Iris pigment epithelial cell (primary cell): Measurements from ENCODE around the gene GEMIN8.

Experiments used
- DNase-seq: peaks from one replicate; pipeline ENCODE4 v3.0.0-alpha.2; 2011; ENCODE audit warnings: low read depth

GEMIN8 gene, protein sequence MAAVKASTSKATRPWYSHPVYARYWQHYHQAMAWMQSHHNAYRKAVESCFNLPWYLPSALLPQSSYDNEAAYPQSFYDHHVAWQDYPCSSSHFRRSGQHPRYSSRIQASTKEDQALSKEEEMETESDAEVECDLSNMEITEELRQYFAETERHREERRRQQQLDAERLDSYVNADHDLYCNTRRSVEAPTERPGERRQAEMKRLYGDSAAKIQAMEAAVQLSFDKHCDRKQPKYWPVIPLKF

DNA sequence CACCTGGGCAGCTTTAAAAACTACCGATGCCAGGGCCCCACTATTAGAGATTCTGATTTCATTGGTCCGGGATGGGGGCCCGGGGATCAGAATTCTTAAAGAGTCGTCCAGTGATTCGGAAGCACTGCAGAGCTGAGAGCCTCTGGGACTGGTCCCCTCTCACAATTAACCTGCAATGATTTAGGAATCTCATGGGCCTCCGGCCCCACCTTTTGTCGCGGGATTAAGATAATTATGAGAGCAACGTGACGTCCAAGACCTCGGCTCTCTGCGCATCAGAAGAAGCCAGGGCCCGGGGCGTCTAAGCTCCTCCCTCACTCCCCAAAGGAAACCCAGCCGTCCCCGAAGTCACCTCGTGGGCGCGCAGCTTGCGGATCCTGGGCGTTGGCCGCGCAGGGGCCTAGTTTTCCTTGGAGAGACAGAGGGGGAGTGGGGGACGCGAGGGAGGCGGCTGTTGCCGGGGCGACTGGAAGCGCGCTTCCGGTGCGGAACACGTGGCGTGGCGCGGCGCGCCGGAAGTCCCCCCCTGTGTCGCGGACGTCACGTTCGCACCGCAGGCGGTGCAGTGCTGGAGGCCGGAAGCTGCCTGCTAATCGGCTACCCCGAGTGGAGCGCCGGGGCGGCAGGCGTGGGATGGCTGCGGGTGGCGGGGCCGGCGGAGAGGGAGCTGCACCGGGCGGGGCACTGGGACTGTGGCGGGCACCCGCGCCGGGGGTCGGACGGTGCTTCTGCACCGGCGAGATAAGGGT is at the start of gene GEMIN8:
Gene GEMIN8 (minus strand): TSS at position 468 of the 749 bp plus-strand sequence. CDS start 8,414 bp downstream, outside the sequence.
- DNase-seq = peak; percentile 90

DNA sequence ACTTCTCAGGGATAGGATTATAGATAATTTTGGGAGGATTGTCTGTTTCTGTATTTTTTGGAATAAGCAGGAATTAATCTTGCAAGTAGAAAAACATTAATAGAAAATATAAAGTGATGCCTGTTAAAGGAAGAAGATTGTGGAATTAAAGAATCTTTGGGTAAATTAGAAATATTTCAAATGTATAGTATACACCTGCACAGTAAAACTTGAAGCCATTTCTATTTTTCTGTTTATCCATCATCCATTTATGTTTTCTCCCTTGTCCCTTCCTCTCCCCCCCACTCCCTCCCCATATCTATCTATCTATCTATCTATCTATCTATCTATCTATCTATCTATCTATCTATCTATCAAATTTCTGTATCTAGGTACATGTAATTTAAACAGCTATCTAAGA is 46.9 kb upstream of the GEMIN8 start:
- no peak for DNase-seq

DNA sequence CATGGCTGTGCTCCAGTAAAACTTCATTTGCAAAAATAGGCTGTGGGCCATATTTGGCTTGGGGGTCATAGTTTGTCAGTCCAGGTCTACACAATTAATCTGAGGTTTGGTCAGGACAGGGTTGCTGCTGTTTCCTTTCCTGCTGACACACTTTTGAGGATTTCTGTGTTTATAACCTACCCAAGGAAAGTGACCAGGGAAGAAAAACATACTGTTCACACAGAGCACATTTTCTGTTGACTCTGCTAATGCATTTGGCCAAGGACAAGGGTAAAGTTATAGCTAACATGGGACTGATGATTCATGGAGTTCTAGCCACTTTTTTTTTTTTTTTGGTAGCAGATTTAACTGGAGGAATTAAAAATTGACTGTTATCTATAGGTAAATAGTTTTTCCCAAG is 43.9 kb upstream of the GEMIN8 start:
- peak; percentile 3 for DNase-seq

DNA sequence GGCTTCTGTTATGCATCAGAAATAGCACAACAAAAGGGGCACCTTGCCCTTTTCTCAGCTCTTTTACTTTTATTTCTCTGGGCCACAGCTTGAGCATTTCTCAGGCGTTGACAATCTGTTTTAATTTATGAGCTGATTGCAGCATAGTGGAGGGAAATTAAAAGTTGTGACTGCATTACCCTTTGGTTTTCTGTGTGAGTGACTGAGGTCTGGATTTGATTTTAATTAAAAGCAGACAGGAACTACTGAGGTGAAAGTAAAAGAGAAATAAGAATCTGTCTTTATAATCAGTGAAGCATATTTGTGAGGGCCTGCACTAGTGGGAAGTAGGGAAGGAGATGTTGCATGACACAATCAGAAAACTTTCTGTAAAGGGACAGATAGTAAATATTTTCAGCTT is 43.4 kb upstream of the GEMIN8 start:
- no peak for DNase-seq

DNA sequence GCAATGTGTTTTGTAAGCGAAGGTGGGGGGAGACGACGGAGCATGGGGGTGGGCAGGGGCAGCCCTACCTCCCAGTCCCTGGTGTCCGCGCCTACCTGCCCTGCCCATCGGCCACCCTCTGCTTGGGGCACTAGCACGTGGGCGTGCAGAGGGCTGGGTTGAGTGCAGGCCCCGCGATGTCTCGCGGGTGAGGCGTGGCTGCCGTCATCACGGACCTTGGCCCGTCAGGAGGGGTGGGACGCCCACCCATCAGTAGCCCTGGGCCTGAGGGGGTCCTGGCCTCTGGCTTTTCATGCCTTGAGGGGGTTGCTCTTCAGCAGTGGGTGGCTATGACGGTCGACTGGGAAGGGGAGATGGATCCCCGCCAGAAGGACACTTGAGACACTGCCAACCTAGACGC is 36.1 kb upstream of the GEMIN8 start:
- DNase-seq = no peak

DNA sequence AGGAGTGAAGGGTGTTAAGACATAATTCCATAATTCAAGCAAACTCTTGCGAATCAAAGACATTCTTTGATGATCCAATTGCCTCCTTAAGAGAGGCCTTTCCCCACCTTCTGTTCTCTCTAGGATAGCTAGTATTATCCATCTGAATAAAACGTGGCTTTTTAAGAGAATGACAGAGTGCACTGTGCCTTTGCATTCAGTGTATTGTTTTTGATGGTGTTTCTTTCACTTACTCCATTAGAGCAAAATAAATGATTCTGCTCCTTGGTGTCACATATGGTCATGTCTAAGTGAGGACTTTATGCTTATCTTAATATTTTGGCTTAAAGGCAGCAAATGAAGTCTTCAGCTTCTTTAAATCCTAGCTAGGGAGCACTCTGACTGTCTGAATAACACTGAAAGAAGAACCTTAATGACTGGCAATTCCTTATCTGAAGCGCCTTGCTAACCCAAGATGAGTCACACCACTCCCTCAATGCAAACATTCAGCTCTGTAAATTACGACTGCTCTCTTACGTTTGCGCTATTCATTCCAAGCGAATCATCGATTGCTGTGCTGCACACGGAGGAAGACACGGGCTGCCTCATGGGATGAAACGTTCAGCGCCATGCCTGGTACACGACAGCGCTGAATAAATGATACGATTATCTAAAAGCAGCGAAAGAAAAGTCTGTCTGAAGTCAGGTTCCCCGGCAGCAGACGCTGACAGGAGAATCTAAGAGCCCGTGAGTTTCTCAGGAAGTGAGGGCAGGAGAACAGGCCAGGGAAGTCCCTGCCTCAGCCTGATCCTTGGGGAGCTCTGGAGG is 35.1 kb upstream of the GEMIN8 start:
- peak; percentile 23 for DNase-seq

DNA sequence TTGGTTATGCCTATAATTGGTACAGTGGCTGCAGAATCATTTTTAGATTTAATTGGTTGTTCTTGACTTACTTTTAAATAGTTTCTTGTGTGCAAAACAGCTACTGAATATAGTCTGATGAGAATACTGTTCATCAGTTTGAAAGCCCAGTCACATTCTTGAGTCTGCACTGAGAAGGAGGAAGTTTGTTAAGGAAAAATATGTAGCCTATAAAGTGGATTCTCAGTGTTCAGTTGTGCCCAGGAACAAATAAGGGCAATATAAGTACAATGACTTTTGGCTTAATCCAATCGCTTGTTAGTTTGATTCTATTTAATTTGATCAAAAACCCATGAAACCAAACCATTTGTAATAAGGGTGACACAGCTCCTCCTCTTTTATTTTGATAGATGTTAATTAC is 32.8 kb upstream of the GEMIN8 start:
- DNase-seq = no peak

DNA sequence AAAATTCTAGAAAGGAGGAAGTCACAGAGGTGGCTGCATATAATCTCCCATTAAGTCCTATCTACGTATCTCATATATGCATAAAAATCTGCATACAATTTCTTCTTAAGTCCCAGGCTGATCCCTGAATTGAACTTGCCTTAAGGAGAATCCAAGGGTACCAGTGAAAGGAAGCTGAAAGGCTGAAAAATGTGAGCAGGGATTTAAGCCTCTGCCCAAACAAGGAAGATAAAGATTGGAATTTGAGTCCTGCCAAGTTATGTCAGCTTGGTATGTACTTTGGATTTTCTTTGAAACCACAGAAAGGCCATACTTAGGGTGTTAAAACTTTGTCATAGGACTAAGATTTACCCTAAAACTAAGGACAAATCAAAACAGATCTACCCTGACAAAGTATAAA is 26.5 kb upstream of the GEMIN8 start:
- peak; percentile 10 for DNase-seq

DNA sequence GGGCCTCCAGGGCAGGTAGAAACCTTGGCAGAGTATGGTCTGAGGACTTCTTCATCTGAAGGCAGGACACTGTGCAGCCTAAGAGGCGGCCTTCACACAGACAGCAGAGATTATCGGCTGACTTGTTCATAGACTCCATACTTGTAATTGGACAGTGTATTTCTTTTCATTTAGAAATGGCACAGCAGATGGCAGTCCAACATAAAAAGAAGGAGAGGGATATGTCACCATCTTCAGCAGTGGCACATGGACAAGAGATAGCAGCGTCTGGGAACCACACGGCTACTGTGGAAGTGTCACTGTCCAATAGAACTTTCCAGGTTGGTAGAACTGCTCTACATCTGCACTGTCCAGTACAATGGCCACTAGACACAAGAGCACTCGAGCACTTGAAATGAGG is 21.7 kb upstream of the GEMIN8 start:
- no peak for DNase-seq

DNA sequence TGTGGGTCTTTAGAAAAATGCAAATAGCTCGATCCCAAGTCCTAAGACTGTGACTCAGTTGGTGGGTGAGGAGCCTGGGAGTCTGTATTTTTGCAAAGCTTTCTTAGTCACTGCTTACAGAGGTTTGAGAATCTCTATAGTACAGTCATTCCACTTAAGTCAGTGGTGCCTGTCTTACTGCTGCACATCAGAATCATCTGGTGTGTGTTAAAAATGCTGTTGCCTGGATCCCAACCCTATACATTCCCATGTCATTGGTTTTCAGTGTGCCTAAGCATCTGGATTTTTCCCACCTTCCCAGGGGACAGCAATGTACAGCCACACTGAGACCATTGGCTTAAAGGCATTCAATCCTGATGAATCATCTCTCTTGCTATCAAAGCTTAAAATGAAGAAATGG is 21.0 kb upstream of the GEMIN8 start:
- DNase-seq = no peak

DNA sequence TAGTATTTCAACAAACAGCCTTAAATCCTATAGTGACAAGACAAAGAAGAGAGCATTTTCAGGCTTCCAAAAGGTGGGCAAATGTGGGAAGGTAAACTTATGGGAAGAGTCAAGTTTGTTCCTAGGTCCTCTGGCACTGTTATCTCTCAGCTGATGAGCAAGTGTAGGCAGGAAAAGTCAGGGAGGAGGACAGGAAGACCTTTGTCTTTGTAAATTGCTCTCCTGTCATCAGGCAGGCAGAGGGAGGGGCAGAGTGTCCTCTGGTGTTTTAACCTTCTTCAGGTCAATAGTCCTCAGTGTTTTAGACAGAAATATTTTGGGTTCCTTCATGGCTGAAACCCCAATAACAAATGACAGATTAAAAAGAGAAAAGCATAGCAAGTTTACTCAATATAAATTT is 13.5 kb upstream of the GEMIN8 start:
- no peak for DNase-seq

DNA sequence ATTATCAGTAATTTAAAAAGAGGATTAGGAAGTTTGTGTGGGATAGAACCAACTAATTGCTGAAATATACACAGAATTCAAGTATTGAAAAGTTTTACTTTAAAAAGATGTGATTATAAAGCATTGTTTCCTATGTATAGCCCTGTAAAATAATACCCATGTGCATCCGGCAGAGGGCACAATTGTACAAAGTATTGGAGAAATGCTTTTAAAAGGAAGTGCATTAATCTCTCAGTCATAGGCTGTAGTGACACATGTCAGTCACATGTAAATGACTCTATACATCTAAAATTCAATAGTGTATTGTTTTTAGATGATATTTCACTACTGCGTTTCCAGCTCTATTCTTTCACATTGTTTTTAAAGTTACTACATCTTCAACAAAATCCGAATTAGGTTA is 9.7 kb upstream of the GEMIN8 start:
- DNase-seq = peak; percentile 45

DNA sequence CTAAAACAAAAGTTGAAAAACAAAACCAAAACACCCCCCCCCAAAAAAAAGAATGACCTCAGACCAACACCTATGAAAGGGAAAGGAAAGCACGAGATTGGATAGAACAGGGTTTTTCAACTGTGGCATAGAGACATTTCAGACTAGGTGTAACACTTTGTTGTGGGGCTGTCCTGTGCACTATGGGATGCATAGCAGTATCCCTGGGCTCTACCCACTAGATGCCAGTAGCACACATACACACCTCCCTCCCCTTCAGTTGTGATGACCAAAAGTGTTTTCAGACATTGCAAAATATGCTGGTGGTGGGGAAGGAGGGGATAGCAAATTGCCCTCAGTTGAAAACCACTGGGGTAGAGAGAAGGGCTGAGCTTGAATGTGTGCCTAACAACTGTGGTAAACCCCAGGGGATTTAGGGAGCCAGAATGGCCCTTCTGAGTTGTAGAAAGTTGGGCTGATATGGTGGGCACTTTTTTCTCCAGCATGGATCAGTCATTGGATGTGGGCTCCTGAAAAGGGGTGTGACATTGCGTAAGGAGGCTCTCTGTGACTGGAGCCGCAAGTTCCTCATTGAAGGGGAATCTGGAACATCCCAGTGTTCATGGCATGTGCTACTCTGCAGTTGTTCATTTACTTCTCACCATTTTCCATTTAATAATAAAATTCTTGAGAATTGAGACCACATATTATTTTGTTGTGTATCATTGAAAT is 8.8 kb upstream of the GEMIN8 start:
- no peak for DNase-seq

DNA sequence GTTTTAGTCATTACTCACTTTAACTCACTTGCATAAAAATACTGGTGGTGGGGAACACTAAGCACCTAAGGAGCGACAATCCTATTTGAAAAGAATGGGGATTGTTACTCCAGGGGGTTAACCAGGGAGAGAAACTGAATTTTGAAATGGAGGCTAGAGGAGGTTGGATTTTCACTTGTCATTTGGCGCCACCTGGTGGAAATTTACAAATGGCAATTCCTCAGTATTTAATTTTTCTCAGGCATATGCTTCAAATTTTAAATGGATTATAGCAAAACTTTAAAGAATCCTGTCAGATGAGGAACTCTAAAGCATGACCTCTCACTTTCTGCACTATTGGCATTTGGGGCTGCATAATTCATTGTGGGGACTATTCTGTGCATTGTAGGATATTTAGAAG is 2.7 kb upstream of the GEMIN8 start:
- DNase-seq = peak; percentile 57

DNA sequence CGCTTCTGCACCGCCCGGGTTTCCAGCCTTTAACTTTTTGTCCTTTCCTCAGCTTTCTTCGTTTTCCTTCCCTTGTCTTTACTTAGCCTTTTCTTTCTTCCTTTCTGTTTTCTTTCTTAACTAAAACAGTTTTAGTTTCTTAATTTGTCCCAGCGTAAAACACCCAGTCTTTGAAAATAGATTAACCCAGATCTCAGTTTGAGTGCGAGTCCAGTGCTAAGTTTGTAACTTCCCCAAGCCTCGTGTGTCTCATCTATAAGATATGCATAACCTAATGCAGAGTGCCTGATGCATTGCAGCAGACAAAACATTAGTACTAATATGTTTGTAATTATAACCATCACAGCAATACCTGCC is 460 bp upstream of the GEMIN8 start:
- peak; percentile 62 for DNase-seq

DNA sequence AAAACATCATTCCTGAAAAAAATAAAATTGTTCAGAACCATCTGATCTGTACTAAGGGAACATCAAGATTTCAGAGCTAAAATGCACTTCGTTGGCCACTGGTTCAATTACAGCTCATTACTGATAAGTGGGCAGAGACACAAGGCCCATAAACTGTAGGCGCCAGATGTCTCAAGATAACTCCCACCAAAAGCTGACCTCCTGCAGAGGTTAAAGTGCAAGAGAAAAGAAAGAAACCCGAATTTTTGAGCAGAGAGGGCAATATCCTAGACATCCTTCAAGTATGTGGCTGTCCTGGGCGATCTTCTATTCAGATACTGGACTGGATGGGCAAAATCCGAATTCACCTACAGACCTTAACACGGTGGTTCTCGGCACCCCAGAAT is 660 bp downstream of the GEMIN8 start:
- no peak for DNase-seq

DNA sequence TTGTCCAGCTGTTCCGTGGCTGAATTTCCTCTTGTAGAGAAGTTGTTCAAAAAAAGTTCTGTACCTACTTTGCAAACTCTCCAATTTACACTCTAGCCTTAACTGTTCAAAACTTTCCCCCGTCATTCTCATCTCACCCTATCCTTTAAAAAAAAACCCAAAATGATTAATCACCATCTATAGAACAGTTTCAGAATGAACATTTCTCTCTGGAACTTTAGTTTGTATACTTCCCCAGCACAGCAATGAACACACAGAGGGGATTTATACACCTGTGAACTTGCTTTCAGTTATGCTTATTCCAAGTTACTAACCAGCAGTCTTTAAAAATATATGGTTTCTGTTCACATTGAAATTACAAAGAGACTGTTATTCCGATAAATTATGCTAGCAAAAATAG is 1.2 kb downstream of the GEMIN8 start:
- DNase-seq = no peak

DNA sequence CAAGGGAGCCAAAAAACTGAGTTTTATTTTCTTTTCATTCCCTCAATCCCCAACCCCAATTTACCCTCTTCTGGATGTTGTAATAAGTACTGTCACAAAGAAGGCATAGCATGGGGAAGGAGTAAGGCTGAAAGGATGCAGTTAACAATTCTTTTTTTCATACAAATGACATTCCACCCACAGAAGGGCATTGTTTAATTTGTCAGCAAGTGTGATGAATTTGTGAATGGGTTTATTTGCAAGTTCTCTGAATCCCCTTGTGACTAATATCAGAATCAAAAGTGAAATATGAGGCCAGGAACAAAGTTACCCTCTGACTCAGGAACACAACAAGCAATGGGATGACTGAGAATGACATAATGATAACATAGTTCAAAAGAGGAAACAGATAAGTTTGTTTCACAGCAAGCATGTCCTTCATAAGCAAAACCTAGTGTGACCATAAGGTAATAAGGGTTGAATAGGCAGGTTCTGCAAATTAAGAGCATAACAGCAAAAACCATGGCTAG is 2.1 kb downstream of the GEMIN8 start:
- DNase-seq = peak; percentile 84

DNA sequence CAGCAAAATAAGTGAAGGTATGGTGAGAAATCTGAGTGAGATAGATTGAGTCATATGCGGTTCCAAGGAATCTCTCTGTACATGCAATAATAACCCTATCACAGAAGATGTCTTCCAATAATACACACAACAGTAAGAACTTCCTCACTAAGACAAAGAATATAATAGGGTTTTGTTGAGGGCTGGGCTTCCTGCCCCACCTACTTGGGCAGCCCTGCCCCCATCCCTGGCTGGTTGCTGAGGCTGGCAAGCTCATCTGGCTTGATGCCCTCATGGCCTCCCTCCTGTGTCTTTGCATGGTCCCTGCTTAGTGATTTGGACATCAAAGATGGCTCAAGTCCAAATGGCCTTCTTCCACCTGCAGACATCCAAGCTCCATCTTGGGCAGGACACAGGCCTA is 2.7 kb downstream of the GEMIN8 start:
- DNase-seq = peak; percentile 70

DNA sequence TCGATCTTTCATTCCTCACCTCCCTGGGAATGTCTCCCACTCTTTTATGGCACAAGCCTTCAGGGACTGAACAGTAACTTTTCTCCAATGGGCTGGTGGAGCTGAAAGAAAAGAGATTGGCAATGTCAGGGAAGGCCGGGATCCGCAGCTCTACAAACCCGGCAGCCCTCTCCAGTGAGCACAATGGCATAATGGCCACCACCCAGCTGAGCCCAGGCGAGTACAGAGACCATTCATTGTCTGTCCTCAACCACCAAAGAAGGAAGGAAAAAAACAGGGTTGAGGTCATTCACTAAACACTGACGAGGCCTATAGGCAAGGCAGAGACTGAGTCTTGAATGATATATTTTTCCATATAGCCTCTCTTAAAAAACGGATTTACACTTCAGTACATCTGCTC is 3.6 kb downstream of the GEMIN8 start:
- DNase-seq = no peak

DNA sequence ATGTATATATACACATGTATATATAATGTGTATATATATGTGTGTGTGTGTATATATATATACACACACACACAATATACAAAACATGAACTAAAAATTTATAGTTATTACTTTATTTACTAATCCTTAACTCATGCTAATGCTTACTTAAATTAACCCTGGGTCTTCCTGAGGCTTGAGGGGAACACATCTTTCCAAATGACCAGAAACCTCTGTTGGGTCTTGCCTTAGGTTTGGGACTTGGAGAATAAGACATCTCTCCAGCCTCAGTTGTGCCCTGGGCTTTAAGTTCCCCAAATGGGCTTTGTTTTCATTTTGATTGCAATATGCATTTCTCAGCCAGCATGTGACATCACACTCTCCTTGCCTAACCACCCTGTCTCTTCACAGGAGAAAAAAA is 7.7 kb downstream of the GEMIN8 start:
- DNase-seq = peak; percentile 18

DNA sequence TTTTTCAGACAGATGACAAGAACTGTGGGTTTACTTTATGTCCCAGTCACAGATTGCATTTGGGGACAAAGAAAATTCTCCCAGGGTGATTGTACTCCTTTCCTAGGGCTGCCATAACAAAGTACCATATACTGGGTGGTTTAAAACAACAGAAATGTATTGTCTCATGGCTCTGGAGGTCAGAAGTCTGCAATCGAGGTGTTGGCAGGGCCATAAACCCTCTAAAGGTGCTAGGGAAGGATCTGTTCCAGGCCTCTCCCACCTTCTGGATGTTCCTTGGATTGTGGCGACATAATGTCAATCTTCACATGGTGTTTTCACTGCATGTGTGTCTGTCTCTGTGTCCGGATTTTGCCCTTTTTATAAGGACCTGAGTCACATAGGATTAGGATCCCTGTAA is 12.3 kb downstream of the GEMIN8 start:
- no peak for DNase-seq
